LHCN-M2 (cell line): ENCODE data around the gene ABCC2. TPM values are rescaled to one million over a fixed set of nuclear protein-coding genes. Genes with fewer than 3 reads are reported as not detected.
"Not testable (repeated sequence)": the region's sequence is repeated elsewhere in the genome, so short reads cannot be mapped to it uniquely, and the experiment has no call there.

ENCODE experiments used
- DNase-seq: peaks from one replicate; pipeline ENCODE4 v3.0.0-alpha.2; 2012; ENCODE audit warnings: low read depth
- total RNA-seq: library from RNA; depleted of rRNA; stranded (reverse); fragments of >200 nt; gene quantifications from 2 replicates; pipeline ENCODE4 v1.2.3, GENCODE V29; 2014

ABCC2 gene
- total RNA-seq, 1 experiment from 2014 or later, result 0.34 TPM

DNA sequence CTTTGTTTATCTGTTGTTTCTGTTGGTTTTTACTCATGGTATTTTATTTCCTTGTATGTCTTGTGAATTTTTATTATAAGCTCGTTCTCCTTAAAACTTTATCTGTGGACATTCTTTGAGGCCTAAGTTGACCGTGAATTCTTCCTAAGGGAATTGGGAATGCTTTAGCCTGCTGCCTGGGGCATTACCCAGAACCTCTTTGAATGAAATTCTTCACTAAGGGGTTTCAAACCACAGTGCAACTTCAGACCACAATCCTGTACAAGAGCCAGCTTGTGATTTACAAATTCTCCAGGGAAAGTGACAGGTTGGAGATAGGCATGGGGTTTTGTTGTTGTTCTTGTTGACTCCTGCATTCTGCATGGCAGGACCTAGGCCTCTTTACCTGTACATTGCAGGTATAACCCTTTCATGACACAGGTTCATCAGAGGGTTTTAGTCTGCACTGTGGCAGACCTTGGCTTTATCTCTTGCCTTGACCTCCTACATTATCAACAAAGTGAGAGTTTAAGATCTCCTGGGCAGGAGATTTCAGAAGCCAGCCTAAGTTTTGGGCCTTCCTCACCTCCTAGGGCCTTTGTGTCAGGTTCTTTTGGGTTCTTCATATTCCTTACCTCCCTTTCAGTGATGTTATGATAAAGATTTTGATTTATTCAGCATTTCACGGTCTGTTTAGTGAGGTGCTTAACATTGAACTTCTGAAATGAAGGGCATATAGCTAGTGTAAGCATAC is 70.2 kb downstream of the ABCC2 start:
- no peak for DNase-seq

DNA sequence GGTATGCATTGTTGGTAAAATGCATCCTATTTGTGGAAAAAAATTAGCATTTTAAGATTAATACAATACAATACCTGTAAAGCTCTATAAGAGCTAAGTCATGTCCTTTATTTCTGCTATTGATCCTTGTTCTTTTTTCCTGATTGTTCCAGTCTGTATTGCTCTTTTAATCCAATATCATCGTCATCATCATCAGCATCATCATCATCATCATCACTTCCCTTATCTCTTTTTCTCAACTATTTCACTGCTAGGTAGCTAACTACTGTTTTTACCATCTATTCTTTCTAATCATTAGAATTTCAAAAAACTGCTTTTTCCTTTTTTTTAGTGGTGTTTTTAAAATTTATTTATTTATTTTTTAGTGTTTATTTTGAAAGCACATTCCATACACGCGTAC is 71.2 kb downstream of the ABCC2 start:
- DNase-seq, result no peak

DNA sequence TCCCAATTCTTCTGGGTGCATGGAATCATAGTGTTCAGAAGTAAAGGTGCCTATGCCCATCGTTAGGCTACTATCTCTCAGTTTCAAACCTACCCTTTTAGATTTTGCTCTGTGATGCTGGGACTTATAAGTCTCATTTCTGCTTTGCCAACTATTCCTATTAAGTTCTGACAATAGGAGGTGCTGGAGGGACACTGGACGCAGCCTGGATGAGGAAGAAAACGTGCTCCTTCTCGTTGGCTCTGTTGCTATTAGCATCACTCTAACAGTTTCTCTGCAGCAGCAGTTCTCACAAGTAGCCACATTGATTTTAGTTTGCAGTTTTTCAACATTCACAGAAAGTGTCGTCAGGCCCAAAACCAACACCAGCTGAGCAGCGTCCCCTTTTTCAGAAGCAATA is 72.4 kb downstream of the ABCC2 start:
- peak; percentile 62 for DNase-seq

DNA sequence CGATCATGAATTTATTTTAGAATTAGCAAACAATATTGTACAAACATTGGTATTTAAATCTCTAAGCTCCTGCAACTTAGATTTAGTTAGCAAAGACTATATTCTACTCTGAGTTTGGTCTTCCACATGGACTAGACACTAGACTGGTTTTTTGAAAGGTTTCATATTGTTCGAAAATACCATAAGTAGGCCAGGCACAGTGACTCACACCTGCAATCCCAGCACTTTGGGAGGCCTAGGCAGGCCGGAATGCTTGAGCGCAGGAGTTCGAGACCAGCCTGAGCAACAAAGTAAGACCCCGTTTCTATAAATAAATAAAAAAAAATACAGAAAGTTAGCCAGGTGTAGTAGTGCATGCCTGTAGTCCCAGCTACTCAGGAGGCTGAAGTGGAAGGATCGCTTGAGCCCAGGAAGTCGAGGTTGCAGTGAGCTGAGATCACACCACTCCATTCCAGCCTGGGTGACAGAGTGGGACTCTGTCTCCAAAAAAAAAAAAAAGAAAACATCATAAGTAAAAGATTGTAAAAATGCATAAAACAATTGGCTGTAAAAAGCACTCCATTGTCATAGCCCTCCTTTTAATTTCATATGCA is 73.1 kb downstream of the ABCC2 start:
- no peak for DNase-seq

DNA sequence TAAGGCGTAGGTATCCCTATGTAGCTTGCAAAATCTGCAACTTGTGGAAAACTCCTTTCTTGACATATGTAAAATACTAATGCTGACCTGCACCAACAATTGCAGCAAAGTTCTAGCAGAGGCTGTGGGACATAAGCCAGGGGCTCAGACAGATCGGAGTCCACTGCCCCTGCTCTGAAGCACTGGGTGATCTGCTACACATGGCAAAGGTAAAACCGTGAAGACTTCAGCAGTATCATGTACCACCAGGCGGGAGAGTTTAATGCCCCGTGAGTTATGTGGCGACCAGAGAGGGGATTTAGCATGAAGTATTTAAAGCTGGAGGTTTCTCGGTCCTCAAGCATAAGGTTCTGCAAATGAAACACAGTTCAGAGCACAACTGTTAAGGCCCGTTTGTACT is 76.4 kb downstream of the ABCC2 start:
- no peak for DNase-seq

DNA sequence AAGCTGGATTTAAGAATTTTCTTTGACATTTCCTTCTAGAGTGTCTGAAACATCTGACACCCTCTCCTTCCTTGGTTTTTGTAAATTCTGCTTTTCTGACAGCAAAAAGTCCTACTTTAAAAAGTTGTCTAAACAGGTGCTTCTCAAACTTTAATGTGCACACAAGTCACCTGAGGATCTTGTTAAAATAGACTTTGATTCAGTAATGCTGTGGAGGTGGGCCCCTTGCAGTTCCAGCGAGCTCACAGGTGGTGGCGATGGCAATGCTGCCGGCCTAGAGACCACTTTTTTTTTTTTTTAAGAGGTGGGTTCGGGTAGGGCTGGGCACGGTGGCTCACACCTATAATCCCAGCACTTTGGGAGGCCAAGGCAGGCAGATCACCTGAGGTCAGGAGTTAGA is 77.1 kb downstream of the ABCC2 start:
- no peak for DNase-seq

DNA sequence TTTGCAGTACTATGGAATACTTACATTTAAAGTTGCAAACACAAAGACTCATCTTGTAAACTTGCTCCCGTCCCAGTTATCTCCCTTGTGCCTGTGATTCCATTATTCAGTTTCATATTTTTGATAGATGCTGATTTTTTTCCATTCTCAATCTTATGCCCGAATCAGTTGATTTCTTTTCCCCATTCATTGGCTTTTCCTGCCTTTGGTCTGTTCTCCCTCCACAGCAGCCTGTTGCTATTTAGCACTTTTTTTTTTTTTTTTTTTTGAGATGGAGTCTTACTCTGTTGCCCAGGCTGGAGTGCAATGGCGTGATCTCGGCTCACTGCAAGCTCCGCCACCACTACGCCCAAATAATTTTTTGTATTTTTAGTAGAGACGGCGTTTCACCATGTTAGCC is 78.0 kb downstream of the ABCC2 start:
- no peak for DNase-seq

DNA sequence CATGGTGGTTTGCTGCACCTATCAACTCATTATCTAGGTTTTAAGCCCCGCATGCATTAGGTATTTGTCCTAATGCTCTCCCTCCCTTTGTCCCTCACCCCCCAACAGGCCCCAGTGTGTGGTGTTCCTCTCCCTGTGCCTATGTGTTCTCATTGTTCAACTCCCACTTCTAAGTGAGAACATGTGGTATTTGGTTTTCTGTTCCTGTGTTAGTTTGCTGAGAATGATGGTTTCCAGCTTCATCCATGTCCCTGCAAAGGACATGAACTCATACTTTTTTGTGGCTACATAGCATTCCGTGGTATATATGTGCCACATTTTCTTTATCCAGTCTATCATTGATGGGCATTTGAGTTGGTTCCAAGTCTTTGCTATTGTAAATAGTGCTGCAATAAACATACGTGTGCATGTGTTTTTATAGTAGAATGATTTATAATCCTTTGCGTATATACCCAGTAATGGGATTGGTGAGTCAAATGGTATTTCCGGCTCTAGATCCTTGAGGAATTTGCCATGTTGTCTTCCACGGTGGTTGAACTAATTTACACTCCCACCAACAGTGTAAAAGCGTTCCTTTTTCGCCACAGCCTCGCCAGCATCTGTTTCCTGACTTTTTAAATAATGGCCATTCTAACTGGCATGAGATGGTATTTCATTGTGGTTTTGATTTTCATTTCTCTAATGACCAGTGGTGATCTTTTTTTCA is 81.2 kb downstream of the ABCC2 start:
- DNase-seq, result peak; percentile 66

DNA sequence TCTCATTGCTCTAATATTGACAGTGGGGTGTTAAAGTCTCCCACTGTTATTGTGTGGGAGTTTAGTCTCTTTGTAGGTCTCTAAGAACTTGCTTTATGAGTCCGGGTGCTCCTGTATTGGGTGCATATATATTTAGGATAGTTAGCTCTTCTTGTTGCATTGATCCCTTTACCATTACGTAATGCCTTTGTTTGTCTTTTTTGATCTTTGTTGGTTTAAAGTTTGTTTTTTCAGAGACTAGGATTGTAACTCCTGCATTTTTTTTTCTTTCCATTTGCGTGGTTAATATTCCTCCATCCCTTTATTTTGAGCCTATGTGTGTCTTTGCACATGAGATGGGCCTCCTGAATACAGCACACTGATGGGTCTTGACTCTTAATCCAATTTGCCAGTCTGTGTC is 84.8 kb downstream of the ABCC2 start:
- not testable (repeated sequence) for DNase-seq

DNA sequence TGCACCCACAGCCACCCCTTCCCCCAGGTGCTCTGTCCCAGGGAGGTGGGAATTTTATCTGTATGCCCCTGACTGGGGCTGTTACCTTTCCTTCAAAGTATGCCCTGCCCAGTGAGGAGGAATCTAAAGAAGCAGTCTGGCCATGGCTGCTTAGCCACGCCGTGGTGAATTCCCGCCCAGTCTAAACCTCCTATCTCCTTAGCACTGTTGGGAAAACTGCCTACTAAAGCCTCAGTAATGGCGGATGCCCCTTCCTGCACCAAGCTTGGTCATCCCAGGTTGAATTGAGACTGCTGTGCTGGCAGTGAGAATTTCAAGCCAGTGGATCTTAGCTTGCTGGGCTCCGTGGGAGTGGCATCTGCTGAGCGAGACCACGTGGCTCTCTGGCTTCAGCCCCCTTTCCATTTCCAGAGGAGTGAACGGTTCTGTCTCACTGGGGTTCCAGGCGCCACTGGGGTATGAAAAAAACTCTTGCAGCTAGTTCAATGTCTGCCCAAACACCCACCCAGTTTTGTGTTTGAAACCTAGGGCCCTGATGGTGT is 87.2 kb downstream of the ABCC2 start:
- DNase-seq, result no peak

DNA sequence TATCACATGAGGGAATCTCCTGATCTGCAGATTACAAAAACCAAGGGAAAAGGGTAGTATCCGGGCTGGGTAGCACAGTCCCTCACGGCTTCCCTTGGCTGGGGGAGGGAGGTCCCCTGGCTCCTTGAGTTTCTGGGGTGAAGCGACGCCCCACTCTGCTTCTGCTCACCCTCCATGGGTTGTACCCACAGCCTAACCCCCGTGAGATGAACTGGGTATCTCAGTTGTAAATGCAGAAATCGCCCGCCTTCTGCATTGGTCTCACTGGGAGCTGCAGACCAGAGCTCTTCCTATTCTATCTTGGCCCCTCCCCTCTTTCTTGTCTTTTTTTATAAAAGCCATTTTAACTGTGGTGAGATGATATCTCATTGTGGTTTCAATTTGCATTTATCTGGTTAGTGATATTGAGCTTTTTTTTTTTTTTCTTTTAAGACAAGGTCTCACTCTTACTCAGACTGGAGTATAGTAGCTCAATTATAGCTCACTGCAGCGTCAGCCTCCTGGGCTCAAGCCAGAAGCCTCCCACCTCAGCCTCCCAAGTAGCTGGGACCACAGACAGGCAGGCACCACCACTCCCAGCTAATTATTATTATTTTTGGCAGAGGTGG is 87.8 kb downstream of the ABCC2 start:
- DNase-seq, result peak; percentile 21

DNA sequence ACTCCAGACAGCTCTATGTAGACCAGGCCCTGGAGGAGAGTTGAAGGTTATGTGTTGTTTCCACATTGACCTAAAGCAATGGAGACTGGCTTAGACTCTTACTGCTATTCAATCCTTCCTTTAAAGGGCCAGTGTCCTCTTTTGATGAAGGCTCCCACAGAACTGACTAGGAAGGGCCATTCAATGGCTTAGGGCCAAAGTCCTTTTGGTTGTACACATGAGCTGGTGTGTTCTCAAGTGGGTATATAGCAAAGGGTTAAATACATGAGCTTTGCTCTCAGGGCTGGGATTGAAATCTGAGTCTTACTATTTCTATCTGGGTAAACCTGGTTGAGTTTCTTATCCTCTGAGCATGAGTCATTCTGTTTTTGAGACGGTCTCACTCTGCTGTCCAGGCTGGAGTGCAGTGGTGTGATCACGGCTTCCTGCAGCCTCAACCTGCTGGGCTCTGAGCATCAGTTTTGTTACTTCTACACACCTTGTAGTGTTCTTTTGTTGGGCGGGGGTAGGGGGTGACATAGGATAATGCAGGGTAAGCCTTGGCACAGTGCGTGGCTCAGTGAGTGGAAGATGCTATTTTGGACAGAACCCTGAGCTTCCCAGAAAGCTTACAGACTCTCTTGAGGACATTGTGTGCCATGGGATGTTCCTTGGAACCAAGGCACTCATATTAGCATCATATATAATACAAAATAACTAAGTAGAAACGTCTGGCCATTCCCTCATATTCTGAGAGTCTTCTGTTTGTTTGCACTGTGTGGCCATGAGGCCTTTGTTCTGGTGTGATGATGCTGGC is 90.1 kb downstream of the ABCC2 start:
- DNase-seq, result peak; percentile 40

DNA sequence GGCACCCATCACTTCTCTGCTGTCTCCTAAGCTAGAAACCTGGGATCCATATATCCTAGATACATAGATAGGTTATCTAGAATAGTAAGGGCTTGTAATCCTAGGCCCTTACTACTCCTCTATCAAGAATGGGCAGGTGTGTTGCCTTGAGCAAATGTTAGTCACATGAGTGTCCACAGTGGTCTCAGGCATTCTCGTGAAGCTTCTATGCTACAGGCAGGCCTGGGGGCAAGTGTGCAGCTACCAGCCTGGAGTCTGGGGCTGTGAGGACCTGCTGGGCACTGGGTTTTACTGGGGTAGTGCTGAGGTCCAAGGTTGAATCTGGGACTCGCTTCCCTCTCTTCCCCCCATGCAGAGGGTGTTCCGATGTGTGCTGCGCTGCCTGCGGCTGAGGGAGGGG is 91.4 kb downstream of the ABCC2 start:
- no peak for DNase-seq

DNA sequence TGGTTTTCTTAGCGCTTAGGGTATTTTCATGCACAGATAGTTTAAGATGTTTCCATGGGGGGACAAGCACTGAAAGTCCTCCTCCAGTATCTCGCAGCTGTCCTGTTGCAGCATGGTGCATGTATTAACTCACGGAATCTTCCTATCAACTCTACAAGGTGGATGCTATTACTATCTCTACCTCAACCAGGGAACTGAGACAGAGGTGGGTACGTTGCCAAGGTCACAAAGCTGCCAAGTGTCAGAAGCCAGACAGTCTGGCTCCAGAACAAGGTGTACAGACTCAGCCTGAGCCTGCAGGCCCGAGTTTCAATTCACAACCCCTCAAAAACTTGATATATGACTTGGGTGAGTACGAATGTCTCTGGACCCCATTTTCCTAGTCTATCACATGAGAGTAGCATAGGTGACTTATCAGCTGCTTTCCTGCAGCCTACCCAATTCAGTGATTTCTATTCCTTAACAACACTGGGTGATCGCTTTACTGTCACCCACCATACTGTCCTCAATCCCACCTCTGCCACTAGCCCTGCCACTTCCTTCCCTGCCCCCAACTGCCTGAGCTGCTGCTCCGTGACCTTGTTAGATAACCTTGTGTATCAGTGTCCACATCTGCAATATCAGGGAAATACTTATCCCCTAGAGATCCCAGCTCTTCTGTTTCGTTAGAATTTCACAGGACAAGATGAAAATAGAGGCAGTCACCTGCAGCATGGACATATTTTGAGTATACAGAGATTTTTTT is 92.1 kb downstream of the ABCC2 start:
- DNase-seq, result no peak

DNA sequence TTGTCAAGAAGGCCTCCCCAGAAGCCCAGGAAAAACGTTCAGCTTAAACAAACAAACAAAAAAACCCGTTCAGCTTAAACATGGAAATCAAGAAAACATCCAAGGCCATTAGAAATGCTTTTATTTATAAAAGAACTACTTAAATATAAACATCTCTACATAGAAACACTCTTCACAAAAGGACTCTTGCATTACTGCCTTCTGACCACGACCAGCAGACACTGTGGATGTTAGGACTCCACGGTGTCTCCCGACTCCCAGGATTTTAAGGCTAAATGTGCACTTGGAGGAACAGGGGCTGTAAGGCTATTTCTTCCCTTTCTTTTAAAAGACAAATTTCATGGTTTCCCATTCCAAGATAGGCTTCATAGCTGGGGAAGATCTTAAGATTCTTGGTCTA is 93.0 kb downstream of the ABCC2 start:
- DNase-seq, result no peak

DNA sequence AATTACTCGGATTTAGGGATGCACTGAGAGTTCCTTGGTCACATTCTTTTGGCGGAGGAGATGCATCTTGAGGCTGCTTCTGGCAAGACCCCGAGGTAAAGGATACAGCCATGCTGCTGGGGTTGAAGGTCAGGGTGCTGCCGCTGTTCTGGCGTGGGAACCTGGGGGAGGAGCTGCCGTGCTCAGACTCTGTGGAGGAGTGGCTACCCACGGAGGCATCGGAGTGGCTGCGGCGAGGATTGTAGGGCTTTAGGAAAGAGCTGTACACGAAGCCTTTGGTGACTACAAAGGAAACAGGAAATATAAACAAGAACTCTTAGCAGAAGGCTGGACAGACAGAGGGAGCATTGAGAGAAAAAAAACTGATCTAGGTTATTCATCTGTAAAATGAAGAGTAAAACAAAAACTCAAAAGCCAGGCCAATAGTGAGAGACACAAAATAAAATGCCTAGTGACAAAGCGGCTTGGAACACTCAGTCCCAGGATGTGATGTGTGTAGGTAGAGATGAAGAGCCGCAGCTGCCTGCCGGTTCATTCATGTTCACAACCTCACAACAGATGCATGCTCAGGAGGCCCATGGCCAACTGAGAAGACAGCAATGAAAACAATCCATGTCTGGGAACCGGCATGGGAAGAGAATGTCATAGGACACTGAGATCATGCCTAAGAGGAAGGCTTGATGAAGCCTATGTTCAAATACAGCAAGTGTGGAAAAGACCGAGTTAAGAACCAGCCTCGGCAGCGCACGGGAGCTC is 97.8 kb downstream of the ABCC2 start:
- no peak for DNase-seq

DNA sequence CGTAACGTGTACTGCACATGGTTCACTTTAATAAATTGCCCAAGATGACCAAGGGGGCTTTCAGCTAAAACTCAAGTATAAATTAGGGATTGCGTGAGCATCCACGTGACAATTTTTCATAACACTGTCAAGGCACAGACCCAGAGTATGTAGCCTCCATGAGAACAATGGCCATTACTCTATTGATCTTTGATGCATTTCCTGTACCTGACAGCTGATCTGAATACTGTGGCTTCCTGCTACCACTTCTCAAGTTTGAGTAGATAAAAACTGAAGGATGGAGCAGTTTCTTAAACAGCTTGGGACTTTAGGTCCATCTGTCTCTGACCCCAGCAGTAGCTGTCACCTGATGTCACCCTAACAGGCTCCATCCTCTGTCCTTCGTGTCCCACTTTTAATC is 98.9 kb downstream of the ABCC2 start:
- no peak for DNase-seq

DNA sequence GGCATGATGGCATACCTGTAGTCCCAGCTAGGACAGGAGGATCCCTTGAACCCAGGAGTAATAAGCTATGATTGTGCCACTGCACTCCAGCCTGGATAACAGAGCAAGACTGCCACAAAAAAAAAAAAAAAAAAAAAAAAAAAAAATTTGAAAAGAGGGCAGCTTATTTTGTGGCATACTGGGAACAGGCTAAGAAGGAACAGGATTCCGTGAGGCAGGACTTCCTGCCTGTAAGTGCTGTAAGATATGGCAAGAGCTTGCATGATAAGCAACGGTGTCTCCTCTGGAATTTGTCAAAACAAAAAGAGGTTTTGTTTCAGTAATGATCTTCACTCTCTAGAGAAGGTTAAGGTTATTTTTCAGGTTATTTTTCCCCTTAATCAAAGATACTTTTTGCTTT is 101.1 kb downstream of the ABCC2 start:
- DNase-seq, result no peak

DNA sequence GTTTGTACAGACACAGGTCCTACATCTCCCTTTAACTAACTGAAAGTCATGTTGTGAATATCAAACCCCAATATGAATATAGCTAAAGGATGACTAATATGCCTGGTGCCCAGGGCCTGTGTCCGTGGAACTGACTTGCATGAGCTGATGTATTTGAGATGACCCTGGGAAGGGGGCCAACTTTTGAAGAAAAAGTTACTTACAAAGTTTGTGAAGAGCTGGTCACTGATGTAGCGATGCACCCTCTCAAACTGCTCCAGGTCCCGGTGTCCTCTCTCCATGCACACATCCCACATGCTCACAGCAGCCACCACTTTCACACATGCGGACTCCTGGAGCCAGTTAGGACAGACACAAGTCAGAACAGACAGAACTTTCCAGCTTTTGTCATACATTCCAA is 106.2 kb downstream of the ABCC2 start:
- DNase-seq, result peak; percentile 45

DNA sequence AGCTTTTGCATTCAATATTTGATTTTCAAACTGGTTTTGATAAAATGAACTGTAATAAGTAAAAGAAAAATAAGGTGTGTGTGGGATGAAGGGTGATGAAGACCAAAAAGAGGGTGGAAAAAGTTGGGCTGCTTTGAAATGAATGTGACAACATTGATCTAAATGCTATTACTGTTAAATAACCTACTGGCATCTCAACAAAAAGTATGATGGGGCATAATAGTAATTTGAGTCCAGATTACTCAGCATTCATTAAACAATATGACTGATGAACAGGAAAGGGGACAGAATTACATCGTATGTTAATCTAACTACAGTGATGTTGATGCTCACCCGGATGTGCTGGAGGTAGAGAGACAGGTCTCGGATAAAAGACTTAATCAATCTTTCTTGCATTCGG is 112.2 kb downstream of the ABCC2 start:
- DNase-seq, result no peak
